ENCODE measurements around the gene TRABD2B.

GRCh38 chr1:47887475-47888293 lies 109.5 kb downstream of the TRABD2B start:
- TF ChIP-seq, protein P1, sequence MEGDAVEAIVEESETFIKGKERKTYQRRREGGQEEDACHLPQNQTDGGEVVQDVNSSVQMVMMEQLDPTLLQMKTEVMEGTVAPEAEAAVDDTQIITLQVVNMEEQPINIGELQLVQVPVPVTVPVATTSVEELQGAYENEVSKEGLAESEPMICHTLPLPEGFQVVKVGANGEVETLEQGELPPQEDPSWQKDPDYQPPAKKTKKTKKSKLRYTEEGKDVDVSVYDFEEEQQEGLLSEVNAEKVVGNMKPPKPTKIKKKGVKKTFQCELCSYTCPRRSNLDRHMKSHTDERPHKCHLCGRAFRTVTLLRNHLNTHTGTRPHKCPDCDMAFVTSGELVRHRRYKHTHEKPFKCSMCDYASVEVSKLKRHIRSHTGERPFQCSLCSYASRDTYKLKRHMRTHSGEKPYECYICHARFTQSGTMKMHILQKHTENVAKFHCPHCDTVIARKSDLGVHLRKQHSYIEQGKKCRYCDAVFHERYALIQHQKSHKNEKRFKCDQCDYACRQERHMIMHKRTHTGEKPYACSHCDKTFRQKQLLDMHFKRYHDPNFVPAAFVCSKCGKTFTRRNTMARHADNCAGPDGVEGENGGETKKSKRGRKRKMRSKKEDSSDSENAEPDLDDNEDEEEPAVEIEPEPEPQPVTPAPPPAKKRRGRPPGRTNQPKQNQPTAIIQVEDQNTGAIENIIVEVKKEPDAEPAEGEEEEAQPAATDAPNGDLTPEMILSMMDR (conservative IDR thresholded peaks at IDR 0.05; ENCODE audit: low read depth in 2 of 2), result no peak
- TF ChIP-seq POLR2AphosphoS5 (IDR thresholded peaks at IDR 0.05; ENCODE audit: low read depth) (no peak), ZNF114 (CRISPR knock-in tag; IDR thresholded peaks at IDR 0.05) (no peak)
